Measurements from ENCODE around the gene CD99. TPM values are rescaled to one million over a fixed set of nuclear protein-coding genes. Genes with fewer than 3 reads are reported as not detected.

Gene CD99, protein sequence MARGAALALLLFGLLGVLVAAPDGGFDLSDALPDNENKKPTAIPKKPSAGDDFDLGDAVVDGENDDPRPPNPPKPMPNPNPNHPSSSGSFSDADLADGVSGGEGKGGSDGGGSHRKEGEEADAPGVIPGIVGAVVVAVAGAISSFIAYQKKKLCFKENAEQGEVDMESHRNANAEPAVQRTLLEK
- total RNA-seq, result 268 TPM

DNA sequence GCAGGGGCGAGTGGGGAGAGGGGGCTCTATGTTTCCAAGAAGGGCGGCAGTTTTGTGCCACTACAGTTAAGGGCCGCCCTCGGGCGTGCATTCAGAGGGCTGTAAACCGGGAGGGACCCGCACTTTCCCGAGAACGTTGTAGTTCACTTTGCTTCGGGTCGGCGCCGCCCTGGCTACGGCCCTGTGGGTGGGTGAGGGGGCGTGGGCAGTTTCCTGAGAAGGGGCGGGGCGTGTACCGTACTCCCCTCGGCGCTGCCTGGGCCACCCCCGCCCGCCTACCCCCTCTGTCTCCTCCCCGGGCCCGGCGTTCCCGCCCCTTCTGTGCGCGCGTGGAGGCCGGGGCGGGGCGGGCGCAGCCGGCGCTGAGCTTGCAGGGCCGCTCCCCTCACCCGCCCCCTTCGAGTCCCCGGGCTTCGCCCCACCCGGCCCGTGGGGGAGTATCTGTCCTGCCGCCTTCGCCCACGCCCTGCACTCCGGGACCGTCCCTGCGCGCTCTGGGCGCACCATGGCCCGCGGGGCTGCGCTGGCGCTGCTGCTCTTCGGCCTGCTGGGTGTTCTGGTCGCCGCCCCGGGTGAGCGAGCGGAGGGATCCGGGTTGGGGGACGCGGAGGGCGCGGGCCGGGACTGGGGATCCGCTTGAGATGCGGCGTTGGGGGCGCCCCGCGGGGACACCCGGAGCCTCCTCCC lies at the start of gene CD99:
Gene CD99, plus strand, starts transcription at position 440 of the 687 bp plus-strand sequence. Its CDS starts 66 bp downstream, at position 506.
- peak; percentile 83 for DNase-seq (ENCODE audit: low spot score)

DNA sequence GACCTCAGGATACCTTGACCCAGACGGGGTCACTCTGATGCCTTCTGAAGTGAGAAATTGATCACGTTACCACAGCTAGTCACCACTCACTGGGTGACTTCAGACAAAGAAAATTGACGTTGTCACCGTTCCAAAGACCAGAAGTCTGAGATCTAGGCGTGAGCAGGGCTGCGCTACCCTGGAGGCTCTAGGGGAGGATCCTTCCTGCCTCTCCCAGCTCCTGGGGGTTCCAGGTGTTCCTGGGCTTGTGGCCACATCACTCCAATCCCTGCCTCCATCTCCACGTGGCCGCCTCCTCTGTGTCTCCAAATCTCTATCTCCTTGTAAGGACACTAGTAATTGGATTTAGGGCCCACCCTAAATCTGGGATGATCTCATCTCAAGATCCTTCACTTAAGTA lies 48.9 kb upstream of the CD99 start:
- no peak for DNase-seq (ENCODE audit: low spot score)

DNA sequence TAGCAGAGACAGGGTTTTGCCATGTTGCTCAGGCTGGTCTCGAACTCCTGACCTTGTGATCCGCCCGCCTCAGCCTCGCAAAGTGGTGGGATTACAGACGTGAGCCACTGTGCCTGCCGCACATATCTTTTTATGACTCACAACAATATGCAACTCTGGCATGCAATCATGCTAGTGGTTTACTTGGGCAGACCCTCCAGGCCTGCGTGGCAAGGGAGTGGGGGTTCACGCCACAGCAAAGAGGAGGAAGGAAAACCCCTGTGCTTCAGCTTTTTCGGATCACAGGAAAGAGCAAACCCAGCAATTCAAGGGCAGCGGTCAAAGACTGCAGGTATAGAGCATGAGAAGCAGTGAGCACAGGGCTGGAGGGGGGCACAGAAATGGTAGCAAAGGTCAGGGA lies 48.3 kb upstream of the CD99 start:
- DNase-seq (ENCODE audit: low spot score), result no peak

DNA sequence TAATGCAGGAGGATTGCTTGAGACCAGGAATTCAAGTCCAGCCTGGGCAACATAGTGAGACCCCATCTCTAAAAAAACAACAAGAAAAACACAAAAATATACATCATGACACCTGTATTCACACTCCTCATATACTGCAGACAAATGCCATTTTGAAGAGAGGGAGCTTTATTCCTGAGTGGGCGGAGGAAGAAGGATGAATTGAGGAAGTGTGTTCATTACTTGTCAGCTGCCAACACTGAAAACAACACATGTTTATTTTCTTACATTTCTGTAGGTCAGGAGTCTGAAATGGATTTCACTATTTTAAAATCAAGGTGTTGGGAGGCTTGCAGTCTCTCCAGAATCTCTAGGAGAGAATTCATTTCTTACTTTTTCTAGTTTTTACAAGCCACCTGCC lies 47.2 kb upstream of the CD99 start:
- no peak for DNase-seq (ENCODE audit: low spot score)

DNA sequence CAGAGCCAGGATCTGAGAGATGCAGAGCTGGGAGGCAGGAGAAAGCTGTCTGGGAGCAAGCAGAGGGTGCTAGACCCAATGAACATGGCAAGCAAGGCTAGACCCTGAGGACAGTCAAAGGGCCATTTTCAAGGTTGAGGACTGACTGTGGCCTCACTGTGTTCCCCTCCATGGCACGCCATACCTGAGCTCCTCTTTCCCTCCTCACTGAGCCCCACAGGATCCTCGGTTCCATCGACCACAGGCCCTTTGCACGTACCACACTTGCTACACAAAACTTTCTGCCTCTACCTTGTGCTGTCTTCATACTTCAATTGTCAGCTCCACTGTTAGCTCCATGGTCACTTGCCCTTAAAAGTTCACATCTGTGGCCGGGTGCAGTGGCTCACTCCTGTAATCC lies 45.5 kb upstream of the CD99 start:
- no peak for DNase-seq (ENCODE audit: low spot score)

DNA sequence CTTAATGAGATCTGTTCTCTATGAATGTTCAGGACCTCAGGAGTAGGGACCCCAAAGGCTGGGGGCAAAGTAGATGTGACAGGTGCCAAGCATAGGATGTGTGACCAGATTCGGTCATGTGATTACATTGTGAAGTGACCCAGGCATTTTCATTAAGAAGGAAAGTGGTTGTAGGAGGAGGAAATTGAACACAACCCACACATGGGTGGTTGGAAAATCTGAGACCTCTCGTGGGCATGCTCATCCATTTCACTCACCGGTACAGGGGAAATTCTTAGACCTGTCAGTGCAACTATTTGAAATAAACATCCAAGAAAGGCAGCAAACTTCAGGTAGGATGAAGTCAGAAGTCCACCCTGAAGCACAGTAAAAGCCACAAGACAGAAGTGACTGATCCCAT lies 43.5 kb upstream of the CD99 start:
- DNase-seq (ENCODE audit: low spot score), result no peak

DNA sequence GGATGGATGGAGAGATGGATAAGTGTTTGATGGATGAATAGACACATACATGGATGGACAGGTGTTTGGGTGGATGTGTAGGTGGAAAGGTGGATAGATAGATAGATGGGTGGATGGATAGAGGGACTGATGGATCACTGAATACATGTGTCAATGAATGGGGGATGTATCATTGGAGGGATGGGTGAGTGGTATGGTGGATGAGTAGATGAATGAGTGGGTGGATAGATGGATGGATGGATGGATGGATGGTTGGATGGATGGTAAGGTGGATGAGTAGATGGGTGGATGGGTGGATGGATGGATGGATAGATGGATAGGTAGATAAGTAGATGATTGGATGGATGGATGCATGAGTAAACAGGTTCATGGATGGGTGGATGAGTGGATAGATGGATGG lies 41.1 kb upstream of the CD99 start:
- DNase-seq (ENCODE audit: low spot score), result no peak

DNA sequence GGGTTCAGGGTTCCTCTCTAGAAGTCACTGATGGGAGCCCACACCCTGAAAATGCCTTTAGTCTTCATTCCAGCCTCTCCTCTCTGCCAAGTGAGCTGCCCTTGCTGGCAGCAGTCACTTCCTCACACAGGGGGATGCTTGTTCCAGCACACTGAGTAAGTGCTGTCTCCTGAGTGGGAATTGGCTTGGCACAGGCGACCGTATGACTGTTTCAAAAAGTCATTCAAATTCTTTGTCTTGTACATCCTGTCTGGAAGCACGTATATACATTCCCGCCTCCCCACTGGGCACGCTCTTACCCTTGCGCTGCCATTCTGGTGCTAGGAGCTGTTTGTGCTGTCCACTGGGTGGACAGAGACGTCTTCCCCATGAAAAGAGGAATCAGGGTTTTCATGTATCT lies 40.2 kb upstream of the CD99 start:
- no peak for DNase-seq (ENCODE audit: low spot score)

DNA sequence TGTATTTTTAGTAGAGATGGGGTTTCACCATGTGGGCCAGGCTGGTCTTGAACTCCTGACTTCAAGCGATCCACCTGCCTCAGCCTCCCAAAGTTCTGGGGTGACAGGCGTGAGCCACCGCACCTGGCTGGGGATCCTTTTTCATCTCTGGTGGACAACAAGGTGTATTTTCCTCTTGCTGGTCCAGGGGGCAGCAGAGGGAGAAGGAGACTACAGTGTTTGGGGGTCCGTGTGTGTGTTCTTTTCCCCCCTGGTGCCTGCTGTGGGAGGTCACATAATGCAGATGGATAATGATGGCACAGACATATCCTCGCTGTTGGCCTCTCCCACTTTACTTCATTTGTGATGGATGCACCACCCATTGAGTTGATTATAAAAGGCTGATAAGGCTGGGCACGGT lies 39.0 kb upstream of the CD99 start:
- DNase-seq (ENCODE audit: low spot score), result no peak

DNA sequence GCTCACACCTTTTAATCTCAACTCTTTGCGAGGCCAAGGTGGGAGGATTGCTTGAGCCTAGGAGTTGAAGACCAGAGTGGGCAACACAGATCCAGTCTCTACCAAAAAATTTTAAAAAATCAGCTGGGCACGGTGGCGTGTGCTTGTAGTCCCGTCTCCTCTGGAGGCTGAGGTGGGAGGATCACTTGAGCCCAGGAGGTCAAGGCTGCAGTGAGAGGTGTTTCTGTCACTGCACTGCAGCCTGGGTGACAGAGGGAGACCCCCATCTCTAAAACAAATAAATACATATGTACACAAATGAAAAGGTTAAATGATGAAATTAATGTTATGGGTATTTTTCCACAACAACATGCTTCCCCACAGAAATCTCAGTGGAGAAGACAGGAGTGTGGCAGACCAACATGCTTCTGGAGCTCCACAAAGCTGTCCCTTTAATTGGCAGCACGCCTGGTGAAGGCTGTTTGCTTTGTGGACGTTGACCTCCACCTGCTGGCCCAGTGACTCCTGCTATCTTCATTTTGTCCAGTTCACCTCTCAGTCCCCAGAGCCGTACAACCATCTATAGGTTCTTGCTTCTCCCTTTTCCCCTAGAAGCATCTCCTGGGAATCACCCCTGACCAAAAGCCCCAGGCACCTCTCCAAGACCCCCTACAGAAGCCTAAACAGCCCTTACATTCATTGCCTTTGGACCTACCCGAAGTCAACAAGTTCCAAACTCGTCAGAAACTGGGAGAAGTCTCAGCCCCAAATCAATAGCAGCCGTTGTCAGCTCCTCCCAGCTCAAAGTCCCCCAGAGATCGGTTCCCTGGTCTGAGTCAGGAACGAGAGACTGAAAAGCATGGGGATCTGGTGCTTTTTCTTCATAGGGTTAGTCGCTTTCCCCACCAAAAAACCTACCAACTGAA lies 36.4 kb upstream of the CD99 start:
- peak; percentile 86 for DNase-seq (ENCODE audit: low spot score)

DNA sequence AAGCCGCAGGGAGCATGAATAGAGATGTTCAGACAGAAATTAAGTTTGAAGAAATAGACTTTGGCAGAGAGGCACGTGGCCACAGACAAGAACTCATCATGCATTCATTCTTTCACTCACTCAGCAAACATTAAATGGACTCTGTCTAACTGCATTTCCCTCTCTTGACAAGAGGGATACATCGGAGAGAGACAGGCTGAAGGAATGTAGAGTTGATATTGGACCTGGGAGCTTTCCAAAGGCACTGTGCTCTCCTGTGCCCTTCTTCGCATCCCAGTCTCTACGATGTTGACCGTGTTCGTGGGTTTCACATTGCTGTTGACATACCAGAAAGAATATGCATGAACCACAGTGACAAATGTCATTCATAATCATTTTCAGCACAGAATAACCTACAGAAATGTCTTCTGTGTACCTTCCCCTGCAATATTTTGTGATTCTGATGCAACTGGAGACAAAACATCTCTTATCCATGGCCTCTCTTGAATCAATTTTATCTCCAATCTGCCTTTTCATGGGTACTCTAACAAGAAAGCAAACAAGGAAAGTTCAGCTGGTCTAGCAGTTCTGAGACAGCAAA lies 34.7 kb upstream of the CD99 start:
- DNase-seq (ENCODE audit: low spot score), result no peak

DNA sequence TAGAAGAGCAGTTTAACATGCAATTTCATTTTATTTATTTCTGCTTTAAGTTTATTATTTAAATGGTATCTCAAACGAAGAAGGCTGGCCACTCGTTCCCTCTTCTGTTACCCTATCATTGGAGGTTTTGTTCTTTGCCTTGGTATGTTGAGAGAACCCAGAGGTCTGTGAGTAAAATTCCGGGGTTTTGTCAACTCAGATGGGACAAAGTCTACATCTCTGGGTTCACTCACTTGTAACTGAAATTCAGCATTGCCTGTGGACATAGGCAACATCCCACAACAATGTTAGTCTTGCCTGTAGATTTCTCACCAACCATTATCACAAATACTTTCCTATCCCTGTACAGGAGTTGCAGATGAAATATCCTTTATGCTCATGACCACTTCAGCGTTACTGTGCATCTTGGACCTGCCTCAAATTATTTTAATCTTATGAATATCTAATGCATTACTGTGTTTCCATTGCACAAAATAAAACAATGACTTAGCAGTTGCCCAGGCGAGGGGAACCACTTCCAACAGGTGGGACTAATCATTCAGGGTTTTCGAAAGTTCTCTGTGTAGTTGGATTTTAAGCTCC lies 33.5 kb upstream of the CD99 start:
- no peak for DNase-seq (ENCODE audit: low spot score)

DNA sequence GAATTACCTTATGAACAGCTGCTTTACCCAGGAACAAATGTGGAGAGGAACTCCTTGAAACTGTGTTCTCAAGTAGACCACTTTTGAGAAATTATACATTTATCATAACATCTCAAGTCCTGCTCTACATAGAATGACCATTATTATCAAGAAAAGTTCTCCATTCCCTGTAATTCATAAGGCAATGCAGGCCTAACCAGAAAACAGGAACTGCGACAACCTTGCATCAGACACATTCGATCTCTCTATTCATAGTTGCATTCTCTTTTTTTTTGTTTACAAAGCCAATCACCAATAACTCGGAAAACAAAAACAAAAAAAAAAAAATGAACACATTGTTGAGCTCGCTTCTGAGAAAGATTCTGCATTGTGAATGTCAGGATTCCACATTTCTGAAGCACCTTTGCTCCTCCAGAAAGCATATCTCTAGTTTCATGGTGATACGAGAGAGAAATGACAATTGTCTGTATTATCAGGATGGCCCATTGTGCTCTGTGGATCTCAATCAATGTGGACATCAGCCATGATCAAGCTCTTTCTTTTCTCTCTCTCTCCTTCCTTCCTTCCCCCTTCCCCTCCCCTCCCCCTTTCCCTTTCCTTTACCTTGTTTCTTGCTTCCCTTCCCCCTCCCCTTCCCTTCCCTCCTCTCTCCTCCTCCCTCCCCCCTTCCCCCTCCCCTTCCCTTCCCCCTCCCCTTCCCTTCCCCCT lies 32.4 kb upstream of the CD99 start:
- DNase-seq (ENCODE audit: low spot score), result no peak

DNA sequence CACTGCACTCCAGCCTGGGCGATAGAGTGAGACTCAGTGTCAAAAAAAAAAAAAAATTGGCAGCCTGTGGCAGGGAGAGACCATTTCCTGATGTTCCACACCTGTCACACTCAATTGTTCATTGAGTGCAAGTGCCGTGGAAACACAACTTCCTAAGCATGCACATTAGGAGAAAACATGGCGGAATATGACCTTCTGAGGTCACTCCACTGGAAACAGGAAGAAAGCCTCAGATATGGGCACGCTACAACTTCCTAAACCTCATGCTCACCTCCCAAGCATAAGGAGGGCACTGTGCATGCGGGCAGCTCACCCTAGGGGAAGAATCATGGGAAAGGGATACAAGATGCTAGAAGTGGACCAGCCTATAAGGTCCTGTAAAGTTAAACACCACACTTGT lies 28.5 kb upstream of the CD99 start:
- DNase-seq (ENCODE audit: low spot score), result no peak

DNA sequence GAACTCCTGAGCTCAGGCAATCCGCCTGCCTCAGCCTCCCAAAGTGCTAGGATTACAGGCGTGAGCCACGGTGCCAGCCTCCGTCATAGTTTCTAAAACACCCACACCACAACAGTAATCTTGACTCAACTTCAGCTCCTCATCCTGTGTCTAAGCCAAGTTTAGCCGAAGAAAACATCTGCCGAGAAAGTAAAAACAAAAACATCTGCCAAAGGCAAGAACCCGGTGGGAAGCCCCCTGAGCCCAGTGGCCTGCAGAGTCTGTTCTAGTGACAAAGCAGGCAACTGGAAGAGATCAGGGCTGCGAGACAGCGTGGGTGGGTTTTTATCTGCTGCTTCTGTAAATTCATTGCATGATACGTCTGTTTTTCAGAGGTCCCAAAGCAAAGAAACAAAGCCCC lies 26.6 kb upstream of the CD99 start:
- DNase-seq (ENCODE audit: low spot score), result peak; percentile 25

DNA sequence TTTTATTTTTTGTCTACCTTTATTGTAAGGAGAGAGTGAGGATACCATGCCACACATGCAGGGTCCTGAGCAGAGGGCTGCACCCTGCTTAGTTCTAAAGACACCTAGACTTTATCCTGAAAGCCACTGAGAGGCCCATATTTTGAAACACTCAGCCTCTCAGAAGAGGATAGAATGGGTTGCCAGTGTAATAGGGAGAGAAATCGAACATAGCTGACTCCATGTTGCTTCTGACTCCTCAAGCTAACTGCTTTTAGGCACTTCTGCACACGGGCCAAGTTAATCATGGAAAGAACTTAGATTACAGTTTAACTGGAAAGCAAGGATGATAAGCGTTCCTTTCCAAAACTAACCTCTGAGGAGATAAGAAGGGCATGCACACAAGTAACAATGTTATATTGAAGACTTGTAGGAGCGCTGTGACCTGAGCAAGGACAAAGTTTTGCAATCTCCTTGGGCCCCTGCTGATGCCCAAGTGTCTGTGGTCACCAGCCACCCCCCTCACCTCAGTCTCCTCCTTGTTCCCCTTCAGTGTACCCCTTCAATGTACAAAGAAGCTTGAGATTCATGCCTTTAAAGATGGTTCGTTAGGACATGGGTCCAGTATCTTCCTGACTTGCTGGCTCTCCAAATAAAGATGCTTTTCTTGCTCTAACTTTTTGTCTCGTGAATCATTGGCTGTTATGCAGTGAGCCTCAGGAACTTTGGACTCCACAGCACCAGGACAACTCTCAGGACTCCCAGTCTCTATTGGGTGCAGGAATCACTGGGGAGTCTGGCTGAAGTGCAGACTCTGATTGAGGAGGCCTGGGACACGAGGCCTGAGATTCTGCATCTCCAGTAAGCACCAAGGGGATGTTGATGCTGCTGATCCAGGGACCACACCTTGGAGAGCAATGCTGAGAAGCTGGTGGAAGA lies 25.4 kb upstream of the CD99 start:
- no peak for DNase-seq (ENCODE audit: low spot score)

DNA sequence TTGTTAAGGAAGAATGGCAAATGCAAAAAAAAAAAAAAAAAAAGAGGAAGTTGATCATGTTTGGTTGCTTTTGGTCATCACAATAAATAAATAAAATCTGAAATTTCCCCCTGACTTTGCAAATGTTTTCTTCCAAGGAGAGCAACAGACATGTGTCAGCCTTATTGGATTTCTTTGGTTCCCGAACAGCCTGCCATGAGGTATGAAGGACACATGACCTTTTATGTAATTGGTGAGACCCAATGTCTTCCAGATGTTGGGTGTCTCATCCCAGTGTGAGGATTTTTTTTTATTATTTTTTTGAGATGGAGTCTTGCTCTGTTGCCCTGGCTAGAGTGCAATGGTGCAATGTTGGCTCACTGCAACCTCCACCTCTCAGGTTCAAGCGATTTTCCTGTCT lies 24.6 kb upstream of the CD99 start:
- no peak for DNase-seq (ENCODE audit: low spot score)

DNA sequence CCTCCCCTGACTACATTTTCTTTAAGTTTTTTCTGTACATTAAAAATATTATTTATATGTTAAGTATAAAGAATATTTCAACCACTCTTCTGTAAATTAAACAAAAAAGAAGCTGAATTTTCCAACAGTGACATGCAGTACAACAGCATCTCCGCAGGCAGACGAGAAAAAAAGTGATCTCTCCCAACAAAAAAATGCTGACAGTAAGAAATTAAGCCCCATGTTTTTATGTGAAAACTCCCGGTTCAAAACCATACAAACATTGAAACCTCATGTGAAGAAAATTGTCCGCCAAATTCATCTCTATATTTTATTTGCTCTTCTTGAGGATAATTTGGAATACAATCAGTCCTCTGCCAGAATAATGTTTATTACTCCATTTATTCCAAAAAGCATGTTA lies 20.1 kb upstream of the CD99 start:
- no peak for DNase-seq (ENCODE audit: low spot score)

DNA sequence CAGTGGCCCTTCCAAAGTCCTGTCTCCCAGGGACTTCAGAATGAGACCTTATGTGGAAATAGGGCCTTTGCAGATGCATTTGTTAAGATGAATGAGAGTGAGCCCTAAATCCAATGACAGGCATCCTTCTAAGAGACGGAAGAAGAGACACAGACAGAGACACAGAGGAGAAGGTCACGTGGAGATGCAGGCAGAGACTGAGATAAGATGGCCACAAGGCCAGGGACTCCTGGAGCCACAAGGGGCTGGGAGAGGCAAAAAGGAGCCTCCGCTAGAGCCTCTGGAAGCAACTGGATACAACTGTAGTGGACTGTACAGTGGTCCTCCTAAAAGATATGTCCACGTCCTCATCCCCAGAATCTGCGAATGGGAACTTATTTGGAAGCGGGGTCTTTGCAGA lies 19.0 kb upstream of the CD99 start:
- DNase-seq (ENCODE audit: low spot score), result no peak

DNA sequence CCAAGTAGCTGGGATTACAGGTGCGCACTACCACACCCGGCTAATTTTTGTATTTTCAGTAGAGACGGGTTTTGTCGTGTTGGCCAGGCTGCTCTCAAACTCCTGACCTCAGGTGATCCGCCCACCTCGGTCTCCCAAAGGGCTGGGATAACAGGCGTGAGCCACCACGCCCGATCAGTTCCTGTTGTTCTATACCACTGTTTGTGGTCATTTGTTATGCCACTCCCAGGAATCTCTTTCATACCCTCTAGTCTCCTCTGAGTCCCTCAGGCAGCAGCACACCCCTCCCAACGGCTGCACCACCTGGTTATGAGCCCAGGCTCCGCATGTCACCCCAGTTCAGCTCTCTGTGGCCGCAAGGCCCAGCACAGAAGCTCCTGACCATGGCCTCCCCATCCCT lies 17.5 kb upstream of the CD99 start:
- DNase-seq (ENCODE audit: low spot score), result no peak
